Body of pancreas (tissue), 4 donors: ENCODE measurements around the gene PPIL1. TPM values are rescaled to one million over a fixed set of nuclear protein-coding genes. Genes with fewer than 3 reads are reported as not detected.

Experiments
- ATAC-seq: fragments of 150-250 bp; one replicate; pipeline ENCODE4 v1.9.1; 2016
- DNase-seq, 4 donors: peaks; one replicate each; pipeline ENCODE4 v3.0.0-alpha.2; 2019
- H3K27ac ChIP-seq, 4 donors: fragments of 200-600 bp; sonication (generic); 1 replicate in 3 of 4; 2 replicates in 1 of 4; pipeline versions ENCODE4 v1.5.1 to v1.6.1; 2016 to 2019; ENCODE audit warnings: mild to moderate bottlenecking in 1 of 4, mixed read lengths in 1 of 4, moderate library complexity in 1 of 4
- H3K27me3 ChIP-seq, 2 donors: fragments of 200-600 bp; sonication (generic); one replicate each; pipeline ENCODE4 v1.6.0; 2016; ENCODE audit warnings: mild to moderate bottlenecking in 1 of 2
- H3K36me3 ChIP-seq, 2 donors: fragments of 200-600 bp; sonication (generic); replicated peaks in 1 of 2; 2 replicates each; pipeline ENCODE4 v1.5.1; 2016; ENCODE audit warnings: low read depth in 2 of 2; ENCODE audit not compliant: insufficient read depth in 1 of 2
- H3K4me1 ChIP-seq: fragments of 200-600 bp; sonication (generic); one replicate; pipeline ENCODE4 v1.6.0; 2016
- H3K4me3 ChIP-seq, 2 donors: fragments of 200-600 bp; sonication (generic); 1 replicate in 1 of 2; 2 replicates in 1 of 2; pipeline ENCODE4 v1.5.1; 2016 to 2019
- H3K9me3 ChIP-seq, 3 donors: fragments of 200-600 bp; sonication (generic); 1 replicate in 2 of 3; 2 replicates in 1 of 3; pipeline ENCODE4 v1.5.1; 2016
- POLR2A ChIP-seq, 3 donors: fragments of 450-650 bp; IDR thresholded peaks; one replicate each; pipeline ENCODE4 v1.6.1; 2016; ENCODE audit warnings: antibody characterized with exemption in 3 of 3, mild to moderate bottlenecking in 2 of 3
- WGBS, 2 donors: methylation state at CpG; one replicate each; pipeline ENCODE4 v1.1.5; 2017; 5-methylcytosine and 5-hydroxymethylcytosine counted together
- intact Hi-C: fragments of 100-400 bp; cut with DNase I; formaldehyde crosslinking; loops from one replicate; pipeline ENCODE4 v1.15.1; 2023
- total RNA-seq, 2 donors: library from RNA; depleted of rRNA; stranded (reverse); fragments of >200 nt; gene quantifications; one replicate each; pipeline ENCODE4 v1.1.0, GENCODE V29; 2016
- TF ChIP-seq, protein P1 (sequence below), 7 experiments: fragments of 450-650 bp in 4 of 7; fragments of 200-600 bp in 3 of 7; sonication (generic) in 3 of 7; IDR thresholded peaks; one replicate each; pipeline ENCODE4 v1.5.1; 2016 to 2019; ENCODE audit warnings: antibody characterized with exemption in 7 of 7

PPIL1 gene
- total RNA-seq, 2 donors from 2014 or later = 5.9 to 6.5 TPM

DNA sequence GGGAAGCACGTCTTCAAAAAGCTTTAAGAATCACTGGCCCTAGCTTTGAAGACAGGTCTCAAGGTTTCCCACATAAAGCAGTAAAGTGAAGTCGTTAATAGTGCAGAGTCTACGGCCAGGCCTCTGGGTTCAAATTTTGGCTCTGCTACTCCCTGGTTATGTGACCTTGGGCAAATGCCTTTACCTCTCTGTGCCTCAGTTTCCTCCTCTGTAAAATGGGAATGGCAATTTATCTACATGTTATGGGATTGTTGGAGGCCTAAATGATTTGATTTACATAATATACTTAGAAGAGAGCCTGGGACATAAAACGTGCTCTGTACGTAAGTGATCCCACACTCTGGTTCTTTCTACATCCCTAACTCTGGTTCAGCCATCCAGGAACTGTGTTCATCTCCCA, 67.5 kb downstream of the PPIL1 start:
- TF ChIP-seq, protein P1, sequence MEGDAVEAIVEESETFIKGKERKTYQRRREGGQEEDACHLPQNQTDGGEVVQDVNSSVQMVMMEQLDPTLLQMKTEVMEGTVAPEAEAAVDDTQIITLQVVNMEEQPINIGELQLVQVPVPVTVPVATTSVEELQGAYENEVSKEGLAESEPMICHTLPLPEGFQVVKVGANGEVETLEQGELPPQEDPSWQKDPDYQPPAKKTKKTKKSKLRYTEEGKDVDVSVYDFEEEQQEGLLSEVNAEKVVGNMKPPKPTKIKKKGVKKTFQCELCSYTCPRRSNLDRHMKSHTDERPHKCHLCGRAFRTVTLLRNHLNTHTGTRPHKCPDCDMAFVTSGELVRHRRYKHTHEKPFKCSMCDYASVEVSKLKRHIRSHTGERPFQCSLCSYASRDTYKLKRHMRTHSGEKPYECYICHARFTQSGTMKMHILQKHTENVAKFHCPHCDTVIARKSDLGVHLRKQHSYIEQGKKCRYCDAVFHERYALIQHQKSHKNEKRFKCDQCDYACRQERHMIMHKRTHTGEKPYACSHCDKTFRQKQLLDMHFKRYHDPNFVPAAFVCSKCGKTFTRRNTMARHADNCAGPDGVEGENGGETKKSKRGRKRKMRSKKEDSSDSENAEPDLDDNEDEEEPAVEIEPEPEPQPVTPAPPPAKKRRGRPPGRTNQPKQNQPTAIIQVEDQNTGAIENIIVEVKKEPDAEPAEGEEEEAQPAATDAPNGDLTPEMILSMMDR (IDR thresholded peaks at IDR 0.05) = no peak
- no peak for TF ChIP-seq POLR2A (IDR thresholded peaks at IDR 0.05)
- no peak overlapping the region for H3K27ac ChIP-seq
- H3K4me1 ChIP-seq = no peaks in the 10 kb centered on the region
- no peak for ATAC-seq
- no peaks in the 10 kb centered on the region for H3K36me3 ChIP-seq
- intact Hi-C loops = no loop called here
- no peaks in the 10 kb centered on the region for H3K27me3 ChIP-seq
- no peak for DNase-seq
- 63 to 85% methylated on average over 5 of the region's 5 CpGs for whole genome bisulfite sequencing, 2 donors
- H3K9me3 ChIP-seq = no peaks in the 10 kb centered on the region
- H3K4me3 ChIP-seq = no peak overlapping the region

DNA sequence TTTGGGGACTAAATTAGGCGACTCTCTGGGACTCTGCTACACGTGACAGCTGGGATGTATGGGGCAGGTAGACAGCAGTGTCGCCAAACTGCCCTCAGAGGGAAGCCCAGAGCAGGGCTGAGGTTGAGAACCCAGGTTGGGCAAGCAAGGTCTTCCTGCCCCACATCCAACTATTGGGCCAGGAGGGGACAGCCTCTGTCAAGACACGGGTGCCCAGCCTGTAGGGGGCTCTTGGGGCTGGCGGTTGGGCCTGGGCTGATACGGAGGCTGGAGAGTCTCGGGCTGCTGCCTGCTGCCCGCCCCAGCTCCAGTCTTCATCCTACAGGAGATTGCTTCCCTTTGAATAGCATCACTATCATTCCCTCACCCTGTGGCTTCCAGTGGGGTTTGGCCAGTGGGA, 68.7 kb downstream of the PPIL1 start:
- DNase-seq (no peak), ATAC-seq (no peak)
- no peak overlapping the region for H3K27ac ChIP-seq
- H3K4me3 ChIP-seq = no peak overlapping the region
- peaks cover 1% of the 10 kb centered on the region for H3K4me1 ChIP-seq
- H3K36me3 ChIP-seq = no peaks in the 10 kb centered on the region
- TF ChIP-seq POLR2A (IDR thresholded peaks at IDR 0.05) = no peak
- TF ChIP-seq, protein P1 (IDR thresholded peaks at IDR 0.05) = no peak
- H3K9me3 ChIP-seq = no peaks in the 10 kb centered on the region
- intact Hi-C loops = no loop called here
- H3K27me3 ChIP-seq = no peaks in the 10 kb centered on the region
- 78 to 88% methylated on average over 5 to 7 of the region's 8 CpGs for WGBS, 2 donors

DNA sequence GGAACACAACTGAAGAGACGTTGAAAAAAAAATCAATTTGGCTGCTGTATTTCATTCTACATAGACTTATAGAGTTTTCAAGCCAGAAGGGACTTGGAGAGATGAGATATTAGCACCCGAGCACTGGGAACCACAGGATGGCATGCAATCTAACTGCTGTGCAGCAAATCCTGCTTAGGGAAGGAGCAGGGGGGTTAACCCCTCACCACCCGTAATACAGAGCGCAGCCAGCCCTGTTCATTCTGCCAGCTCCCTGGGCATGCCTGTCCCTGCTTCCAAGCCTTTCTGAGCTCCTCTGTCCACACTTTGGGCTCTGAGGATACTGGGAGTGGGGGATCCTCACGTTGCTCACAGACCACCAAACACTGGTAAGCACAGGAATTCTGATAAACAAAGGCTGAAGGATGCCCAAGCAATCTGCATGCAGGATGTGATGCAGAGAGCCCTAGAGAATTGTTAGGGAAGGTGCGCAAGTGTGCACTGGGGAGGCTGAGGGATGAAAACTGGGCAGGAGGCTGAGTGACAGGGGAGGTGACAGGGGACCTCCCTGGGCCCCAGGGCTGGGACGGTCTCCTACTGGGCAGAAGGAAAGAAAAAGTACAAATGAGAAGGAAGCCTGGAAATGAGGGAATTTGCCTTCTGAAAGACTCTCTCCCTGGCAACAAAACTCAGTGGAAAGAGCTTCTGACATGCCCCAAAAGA, 69.4 kb downstream of the PPIL1 start:
- DNase-seq = no peak
- WGBS, 2 donors = 49 to 65% methylated on average over 7 of the region's 7 CpGs
- no peak for ATAC-seq
- Histone ChIP-seq H3K27ac (no peak overlapping the region), H3K27me3 (no peaks in the 10 kb centered on the region), H3K36me3 (no peaks in the 10 kb centered on the region), H3K4me3 (no peak overlapping the region), H3K9me3 (no peaks in the 10 kb centered on the region), H3K4me1 (peaks cover 7% of the 10 kb centered on the region)
- TF ChIP-seq, protein P1 (IDR thresholded peaks at IDR 0.05) = no peak
- TF ChIP-seq POLR2A (IDR thresholded peaks at IDR 0.05) = no peak
- intact Hi-C loops = no loop called here

Other genes starting within 250 kb of the PPIL1 start
- 10 to 100 TPM; 75.2 to 84.3 TPM for gene CDKN1A, start 196.1 kb downstream of the PPIL1 start, total RNA-seq
- under 1 TPM in 1 of 2 donors, not detected in 1; 0.26 TPM for gene RAB44, start 177.0 kb downstream of the PPIL1 start, total RNA-seq
- under 1 TPM in 1 of 2 donors, not detected in 1; 0.78 TPM for gene CPNE5, start 35.4 kb downstream of the PPIL1 start, total RNA-seq
- gene C6orf89, start 11.1 kb upstream of the PPIL1 start, total RNA-seq = 10 to 100 TPM; 16.5 to 25.7 TPM
- gene PI16, start 79.9 kb upstream of the PPIL1 start, total RNA-seq = 1 to 10 TPM in 1 of 2 donors, under 1 TPM in 1; 0.33 to 3.1 TPM
- 100 to 1,000 TPM; 152 to 198 TPM for gene MTCH1, start 111.4 kb upstream of the PPIL1 start, total RNA-seq
- gene FGD2, start 130.9 kb upstream of the PPIL1 start, total RNA-seq = 10 to 100 TPM; 10.1 to 11.9 TPM